HG02642 (cell line): ENCODE data around the gene RIBC1.
"Not testable (repeated sequence)": the region's sequence is repeated elsewhere in the genome, so short reads cannot be mapped to it uniquely, and the experiment has no call there.

Experiments
- ATAC-seq: cut with Tn5 transposase; IDR thresholded peaks from one replicate; pipeline ENCODE4 v1.9.1; 2021; ENCODE audit warnings: mild to moderate bottlenecking; ENCODE audit not compliant: unreplicated experiment, poor library complexity

Gene RIBC1

DNA sequence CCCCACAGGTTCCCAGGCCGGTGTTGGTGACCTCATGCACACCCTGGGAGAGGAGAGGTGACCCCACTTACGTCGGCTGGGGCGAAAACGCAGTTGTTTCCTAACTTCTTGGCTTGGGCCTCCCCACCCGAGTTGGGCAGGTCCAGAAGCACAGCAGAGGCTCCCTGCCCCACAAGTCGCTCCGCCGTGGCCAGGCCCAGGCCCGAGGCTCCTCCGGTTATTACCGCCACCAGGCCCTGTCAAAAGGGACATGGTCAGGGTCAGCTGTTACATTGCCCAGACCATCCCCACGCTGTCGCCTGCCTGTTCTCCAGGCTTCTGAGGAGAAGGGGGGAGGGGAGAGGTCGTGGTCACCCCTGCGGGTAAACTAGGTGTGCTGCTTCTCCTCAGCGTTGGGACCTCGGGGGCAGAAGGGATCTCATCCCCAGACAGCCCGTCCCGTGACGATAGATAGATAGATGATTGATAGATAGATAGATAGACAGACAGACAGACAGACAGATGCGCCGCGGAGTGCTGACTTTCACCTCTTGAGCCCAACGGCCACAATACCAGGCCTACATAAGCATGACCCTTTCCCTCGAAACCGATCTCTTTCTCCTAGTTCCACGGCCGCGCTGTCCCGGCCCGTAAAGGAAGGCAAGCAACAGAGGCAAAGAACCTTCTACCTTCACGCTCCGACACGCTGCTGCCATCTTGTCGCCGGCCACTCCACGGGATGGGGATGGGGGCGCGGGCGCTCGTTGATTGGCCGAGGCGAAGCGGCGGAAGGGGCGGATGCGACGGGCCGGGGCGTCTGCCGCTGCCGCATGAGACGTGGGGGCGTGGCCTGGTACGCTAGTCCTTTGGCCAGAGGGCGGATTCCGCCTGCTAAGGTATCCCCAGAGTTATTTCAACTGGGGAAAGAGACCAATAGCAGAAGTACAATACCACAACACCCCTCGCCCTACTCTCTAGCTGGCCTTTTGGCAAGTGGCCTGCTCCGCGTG is 11.3 kb downstream of the RIBC1 start, which contains the start of gene HSD17B10:
HSD17B10 (minus strand) TSS at position 720 of the 989 bp plus-strand sequence; CDS start at position 695, 25 bp downstream.
- peak; percentile 99 for ATAC-seq

DNA sequence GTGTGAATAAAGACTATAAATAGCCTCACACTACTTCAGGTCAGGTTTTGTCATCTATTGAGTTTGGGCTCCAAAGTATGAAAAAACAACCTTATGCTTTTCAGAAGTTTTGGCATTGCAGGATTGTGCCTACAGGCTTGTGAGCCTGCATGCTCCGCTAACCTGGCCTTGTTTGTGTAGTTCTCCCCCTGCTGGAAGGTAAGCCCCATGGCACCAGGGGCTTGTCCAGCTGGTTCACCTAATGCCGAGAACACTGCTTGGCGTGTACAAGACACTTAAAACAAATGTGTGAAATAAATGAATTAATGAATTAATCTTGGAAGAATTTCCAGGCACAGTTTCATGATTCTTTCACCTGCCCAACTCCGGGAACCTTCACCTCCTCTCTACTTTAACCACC is 13.3 kb downstream of the RIBC1 start:
- peak; percentile 67 for ATAC-seq

DNA sequence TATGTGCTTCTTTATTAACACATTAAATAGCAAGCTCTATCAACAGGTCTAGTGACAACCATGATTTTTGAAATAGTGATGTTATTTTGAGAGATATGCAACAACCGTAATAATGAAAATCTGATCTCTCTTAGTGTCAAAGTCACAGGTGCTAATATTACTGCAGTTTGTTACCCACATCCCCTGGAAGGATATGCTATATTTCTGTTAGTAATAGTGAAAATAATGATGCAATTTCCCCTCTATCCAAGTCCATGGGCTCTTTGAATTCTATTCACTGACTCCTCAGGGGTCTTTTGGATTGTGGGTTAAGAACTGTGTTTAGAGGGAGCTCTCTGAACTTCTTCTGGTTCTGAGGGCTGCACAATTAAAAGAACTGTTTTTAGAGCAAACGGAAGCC is 14.5 kb downstream of the RIBC1 start:
- ATAC-seq = no peak

DNA sequence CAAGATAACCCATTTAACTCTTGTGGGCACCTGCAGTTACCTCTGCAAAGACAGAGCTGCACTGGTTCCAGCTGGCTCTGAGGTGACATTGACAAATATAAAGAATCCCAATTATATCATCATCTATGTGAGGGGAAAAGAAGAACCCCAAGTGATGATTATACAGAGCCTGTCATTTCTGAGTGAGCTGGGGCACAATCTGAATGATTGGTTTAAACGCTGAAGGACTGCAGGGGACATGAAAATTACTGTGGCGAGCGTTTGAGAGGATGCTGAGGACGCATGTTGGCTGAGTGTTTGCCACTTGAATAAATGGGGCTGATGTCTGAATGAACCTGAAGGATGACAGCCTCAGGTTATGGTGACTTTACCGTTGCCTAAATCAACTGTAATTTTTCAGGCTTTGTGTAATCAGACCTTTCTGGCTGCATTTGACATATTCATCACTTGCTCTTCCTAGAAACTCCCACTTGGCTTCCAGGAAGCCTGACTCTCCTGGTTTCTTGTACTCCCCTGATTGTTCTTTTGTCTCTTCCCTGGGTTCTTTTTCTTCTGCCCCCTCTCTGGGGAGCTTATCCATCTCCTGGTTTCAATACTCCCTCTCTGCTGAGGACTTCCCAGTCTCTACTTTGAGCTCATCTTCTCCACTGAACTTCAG is 15.6 kb downstream of the RIBC1 start:
- no peak for ATAC-seq

DNA sequence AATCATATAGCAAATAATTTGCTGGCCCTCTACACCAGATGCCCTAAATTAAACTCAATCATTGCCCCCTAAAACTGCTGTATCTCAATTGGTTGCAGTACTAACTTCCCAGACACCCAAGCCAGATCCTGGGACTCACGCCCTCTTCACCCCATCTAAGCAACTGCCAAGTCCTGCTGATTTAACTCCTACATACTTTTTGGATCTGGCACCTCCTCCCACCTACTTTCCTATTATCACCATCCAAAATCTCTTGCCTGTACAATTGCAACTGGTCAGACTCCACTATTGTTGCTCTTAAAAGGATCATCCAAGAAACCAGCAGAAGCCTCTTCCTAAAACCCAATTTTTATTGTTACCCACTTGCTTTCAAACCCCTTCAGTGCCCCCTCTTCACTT is 16.2 kb downstream of the RIBC1 start:
- no peak for ATAC-seq

DNA sequence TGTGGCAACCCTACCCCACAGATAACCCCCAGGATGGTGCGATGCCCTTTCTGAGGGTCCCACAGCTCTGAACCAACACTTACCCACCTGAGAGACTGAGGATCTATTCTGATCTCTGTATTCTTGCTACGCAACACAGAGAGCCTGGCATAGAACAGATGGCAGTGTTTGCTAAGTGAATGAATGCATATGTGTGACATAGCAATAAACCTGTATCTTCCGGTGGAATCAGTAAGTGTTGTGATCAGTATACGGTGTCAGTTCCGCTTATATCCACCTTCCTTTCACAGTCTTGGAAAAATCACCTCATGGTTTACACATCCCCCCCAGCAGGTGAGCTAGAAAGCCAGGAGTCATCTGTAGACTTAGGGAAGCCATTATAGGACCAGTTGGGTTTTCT is 17.4 kb downstream of the RIBC1 start:
- no peak for ATAC-seq

DNA sequence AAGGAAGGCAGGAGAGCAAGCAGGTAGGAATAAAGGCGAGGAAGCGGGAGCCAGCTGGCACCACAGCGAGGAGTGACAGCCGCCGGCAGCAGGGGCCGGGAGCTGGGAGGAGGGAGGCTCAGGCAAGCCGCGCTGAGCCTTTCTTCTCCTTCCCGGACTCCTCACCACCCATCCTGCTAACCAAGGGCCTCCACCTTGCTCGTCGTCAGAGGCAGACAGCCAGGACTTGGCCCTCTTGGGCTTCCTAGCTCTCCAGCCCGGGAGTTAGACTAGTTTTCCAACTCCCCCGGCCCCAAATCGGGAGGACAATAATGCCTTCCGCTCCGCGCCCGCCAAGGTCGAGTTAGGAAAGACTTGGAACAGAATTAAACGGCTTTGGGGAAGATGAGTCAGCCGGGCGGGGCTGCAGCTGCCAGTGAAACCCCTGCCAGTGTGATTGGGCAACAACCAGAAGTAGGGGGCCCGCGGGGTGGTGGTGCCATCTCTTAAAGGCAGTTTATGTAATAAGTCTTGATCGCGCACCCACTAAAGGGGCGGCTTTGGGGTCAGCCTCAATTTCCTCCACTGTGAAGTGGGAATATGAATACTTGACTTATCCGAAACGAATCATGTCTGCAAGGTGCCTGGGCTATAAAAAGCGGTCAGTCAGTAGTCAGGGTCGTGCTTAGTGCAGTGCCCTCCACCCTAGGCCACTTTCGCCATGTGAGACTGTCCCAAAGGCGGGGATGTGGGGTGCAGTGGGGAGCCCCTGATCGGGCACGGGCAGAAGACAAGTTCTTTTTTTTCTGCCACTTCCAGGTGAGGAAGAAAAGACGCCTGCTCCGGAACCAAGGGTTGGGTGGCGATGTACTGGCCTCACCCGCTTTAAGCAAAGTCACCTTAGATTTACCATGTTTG is 18.2 kb downstream of the RIBC1 start:
- peak; percentile 15 for ATAC-seq

DNA sequence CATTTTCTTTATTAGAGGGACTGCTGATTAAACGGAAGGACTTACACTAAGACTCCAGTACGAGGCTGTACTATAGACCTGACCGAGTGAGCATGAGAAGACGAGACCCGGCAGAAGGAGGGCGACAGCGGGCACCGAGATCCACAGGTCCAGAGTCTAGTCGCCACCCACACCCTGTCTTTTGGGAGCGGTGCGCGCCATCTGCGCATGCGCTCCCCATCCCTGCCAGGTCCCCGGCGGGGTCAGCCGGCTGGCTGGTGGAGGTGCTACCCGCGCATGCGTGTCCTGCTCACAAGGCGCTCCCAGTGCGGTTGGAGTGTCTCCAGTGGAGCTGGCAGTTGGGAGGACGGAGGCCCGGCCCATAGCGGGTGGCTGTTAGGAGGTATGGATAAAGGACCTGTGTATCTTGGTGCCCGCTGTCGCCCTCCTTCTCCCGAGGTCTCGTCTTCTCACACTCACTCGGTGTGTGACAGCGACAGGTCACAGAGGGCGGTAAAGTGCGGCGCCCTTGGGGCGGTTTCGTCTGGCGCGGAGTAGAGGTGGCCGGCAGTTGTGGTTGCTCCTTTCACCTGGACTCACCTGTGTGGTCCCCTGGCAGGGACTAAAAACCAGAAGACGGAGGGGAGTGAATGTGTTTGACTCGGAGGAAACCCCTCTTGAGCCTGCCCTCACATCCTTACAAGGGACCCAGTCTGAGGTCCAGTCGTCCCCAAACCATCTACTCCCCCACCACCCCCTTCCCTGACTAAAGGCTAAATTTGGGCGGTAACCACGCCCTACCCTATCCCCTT is 19.1 kb downstream of the RIBC1 start:
- peak; percentile 89 for ATAC-seq

DNA sequence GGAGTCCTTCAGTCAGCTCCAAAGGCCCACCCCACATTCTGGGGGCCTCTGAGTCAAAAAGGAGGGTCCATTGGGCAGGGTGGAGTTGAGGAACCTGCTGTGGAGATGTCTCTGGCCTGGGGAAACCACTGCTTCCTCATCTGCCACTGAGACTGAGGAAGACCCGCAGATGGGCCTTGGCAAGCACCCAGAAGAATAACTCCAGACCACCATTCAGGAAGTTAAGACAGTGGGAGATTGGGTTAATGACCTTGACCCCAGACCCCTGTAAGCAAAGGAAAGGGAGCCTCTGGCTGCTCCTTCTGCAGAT is 19.6 kb downstream of the RIBC1 start:
- no peak for ATAC-seq

DNA sequence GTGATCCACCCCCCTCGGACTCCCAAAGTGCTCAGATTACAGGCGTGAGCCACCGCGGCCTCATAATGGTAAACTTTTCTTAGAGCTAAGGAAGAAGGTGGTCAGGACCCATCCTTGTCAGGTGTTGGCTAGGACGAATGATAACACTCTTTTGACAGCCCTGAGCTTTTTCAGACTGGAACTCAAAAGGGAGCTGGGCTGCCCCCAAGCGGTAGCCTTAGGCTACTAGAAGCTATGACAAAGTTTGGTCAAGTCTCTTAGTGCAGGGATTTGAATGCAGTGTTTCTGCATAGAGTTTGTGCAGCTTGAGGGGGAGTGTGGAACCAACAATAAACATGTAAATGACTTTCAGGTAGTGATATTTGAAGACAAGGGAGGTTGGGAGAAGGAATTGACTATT is 23.3 kb downstream of the RIBC1 start:
- no peak for ATAC-seq

DNA sequence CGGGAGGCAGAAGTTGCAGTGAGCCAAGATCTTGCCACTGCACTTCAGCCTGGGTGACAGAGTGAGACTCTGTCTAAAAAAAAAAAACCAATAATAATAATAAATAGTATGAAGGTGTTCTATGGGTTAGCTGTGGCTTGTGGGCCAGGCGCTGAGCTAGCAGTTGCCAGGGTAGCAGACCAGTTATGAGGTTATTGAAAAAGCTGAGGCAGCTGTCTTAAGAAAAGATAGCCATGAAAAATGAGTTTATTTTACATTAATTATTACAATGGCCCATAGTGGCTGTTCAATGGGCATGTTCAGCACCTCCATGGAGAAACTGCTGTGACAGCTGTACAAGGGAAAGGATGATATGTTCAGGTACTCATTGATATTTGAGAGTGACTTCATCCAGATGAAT is 24.8 kb downstream of the RIBC1 start:
- ATAC-seq = no peak

DNA sequence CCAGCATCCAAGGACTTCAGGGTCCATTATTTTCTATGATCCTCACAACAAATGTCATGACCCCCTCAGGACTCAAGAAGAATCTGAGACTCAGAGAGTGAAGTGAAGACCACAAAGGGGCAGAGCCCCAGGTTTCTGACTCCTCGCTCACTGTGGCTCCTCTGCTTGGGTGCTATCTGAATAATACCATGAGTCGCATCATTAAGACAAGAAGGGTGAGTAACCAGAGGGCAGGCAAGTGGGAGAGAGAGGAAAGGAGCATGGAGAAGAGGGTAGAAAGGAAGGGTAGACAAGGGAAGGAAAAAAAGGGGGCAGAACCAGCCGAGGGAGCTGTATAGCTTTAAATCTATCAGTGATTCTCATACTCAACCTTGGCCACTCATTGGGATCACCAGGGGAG is 27.0 kb downstream of the RIBC1 start:
- no peak for ATAC-seq

DNA sequence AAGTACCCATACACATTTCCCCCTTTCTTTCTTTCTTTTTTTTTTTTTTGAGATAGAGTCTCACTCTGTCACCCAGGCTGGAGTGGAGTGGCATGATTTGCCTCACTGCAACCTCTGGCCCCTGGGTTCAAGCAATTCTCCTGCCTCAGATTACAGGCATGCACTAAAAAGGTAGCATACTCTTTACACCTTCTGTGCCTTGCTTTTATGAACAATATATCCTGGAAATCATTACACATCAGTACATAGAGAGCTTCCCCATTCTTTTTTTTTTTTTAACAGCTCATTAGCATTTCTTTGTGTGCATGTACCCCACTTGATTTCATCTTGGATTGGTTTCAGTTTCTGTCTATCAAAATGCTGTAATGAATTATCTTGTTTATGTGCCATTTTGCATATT is 30.1 kb downstream of the RIBC1 start:
- ATAC-seq = no peak

DNA sequence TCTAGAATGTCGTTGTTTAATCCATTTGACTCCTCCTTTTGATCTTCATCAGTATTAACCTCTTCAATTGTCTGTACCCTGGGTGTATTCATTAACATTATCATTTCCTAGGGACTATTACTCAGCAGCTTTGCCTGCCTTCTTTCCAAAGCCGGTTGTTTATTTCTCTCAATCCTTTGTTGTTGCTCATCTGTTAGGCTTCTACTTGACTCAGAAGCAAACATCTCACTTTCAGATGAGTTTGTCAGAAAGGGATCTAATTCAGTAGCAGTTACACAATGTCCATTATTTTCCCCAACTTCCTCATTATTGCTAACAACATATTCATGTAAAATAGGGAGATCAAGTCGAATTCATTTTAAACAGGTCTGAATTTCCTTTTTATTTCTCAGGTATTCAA is 33.6 kb downstream of the RIBC1 start:
- ATAC-seq = no peak

DNA sequence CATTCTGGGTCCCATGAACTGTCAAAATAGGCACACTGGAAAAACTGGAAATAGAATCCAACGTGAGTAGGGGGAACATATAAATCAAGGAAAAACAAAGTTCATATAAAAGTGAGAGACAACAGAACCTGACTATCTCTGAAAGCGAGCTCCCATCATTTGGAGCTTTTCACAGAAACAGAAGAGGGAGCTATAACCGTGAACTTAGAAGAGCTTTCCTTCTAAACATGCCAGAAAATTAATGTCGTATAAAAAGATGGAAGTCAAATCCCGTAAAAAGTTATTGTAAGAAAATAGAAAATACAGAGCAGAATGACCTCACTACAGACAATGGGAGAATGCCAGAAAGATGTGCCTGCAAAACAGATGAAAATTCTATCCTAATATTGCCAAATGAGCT is 35.4 kb downstream of the RIBC1 start:
- ATAC-seq = no peak

DNA sequence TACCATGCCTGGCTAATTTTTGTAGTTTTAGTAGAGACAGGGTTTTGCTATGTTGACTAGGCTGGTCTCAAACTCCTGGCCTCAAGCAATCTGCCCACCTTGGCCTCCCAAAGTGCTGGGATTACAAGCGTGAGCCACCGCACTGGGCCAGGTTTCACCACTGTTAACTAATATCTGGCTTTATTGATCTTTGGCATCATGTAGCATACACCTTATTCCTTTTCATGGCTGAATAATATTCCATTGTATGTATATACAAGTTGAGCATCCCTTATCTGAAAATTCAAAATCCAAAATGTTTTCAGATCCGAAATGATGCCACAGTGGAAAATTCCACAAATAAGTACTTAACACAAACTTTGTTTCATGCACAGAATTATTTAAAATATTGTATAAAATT is 46.0 kb downstream of the RIBC1 start:
- not testable (repeated sequence) for ATAC-seq

DNA sequence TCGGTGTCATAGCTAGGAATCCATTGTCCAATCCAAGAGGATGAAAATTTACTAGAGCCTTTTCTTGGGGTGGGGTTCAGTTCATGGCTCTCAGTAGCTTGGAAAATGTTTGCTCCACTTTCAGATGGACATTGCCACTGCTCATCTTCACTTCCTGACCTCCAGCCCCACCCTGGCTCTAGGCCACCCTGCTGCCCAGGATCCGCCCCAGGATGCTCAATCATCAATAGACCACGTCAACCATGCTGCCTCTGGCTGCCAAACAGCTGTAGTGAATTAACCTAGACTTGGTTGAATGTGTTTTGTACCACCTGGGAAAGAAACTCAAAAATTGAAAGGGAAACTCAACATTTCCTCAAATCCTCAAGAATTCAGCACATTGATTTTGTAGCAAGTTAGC is 48.7 kb downstream of the RIBC1 start:
- ATAC-seq = no peak

DNA sequence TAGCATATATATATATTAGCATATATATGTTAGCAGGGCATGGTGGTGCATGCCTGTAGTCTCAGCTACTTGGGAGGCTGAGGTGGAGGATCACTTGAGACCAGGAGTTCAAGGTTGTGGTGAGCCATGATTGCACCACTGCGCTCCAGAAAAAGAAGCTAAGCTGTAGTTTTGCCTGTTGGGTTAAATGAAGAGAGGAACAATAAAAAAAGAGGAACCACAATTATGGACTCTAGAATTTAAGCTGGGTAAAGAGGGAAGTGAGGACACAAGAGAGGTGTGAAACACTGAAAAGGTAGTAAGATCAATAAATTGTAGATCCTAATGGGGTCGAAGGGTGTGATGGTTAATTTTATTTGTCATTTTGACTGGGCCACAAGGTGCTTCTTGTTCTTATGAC is 52.0 kb downstream of the RIBC1 start:
- no peak for ATAC-seq

DNA sequence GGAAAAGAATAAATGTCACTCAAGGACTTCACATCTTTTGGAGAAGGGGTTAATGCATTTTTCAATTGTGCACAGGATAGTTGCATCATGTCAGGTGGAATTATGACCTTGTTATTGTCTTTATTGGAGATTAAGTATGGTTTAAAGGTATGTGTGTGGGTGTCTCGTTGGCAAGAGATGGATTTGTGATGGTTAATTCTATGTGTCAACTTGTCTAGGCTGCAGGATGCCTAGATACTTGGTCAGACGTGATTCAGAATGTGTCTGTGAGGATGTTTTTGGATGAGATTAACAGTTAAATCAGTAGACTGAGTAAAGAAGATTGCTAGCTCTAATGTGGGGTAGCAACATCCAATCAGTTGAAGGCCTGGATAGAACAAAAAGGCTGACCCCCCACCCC is 53.7 kb downstream of the RIBC1 start:
- ATAC-seq = no peak

DNA sequence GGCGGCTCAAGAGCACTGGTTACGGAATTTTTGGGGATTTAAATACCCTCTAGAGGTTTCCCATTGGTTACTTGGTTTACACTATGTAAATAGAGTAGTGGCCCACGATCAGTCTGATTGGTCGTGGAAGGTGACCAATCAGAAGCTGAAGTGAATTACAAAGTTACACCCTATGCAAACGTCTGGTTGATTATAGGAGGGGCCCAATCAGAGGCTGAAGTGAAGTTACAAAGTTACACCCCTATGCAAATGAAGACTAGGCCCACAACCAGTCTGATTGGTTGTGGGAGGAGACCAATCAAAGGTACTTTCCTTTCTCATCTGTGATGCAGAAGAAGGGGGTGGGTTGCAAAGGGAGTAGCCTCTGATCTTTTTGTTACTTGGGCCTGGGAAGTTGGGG is 56.6 kb downstream of the RIBC1 start:
- no peak for ATAC-seq
